ENCODE results near the gene GJB6. TPM values are rescaled to one million over a fixed set of nuclear protein-coding genes. Genes with fewer than 3 reads are reported as not detected.
A peak's percentile ranks its signal among the peaks of the same experiment; 100 is the strongest.

The GJB6 gene
- total RNA-seq, 1 donor from 2014 or later: 7.7 TPM

DNA sequence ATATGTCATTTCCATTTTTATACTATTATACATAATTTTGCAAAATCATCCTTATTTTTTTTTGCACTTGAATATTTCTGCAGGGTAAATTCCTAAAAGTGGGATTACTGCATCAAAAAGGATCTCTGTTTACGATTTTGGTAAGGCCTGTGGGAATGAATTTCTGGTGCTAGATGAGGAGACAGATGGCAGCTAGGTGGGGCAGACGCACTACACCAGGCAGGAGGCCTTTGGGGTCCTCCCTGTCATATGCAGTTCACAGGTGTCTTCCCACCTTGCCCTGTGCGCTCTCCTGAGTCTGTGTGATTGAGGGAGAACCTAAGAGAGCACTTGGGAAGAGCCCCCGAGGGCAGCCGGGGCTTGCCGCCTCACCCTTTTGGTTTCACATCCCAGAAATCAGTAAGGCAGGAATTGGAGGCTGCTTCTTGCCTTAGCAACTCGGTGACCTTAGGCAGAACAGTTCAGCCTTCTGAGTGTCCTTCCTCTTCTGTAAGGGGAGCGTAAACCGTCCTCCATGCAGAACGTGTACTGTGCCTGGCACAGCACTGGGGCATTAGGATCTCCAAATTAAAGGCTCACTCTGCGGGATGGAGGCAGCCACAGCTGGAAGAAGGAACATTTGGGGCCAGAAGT, 25.9 kb downstream of the GJB6 start:
- TF ChIP-seq, protein P1, sequence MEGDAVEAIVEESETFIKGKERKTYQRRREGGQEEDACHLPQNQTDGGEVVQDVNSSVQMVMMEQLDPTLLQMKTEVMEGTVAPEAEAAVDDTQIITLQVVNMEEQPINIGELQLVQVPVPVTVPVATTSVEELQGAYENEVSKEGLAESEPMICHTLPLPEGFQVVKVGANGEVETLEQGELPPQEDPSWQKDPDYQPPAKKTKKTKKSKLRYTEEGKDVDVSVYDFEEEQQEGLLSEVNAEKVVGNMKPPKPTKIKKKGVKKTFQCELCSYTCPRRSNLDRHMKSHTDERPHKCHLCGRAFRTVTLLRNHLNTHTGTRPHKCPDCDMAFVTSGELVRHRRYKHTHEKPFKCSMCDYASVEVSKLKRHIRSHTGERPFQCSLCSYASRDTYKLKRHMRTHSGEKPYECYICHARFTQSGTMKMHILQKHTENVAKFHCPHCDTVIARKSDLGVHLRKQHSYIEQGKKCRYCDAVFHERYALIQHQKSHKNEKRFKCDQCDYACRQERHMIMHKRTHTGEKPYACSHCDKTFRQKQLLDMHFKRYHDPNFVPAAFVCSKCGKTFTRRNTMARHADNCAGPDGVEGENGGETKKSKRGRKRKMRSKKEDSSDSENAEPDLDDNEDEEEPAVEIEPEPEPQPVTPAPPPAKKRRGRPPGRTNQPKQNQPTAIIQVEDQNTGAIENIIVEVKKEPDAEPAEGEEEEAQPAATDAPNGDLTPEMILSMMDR (conservative IDR thresholded peaks at IDR 0.05): no peak
- Mint-ChIP-seq H3K9me3 (peaks cover 5% of the 10 kb centered on the region), H3K36me3 (no peaks in the 10 kb centered on the region), H3K4me3 (no peak overlapping the region), H3K27me3 (peaks cover 8% of the 10 kb centered on the region), H3K4me1 (ENCODE audit: unreplicated experiment) (peaks cover 6% of the 10 kb centered on the region), H3K27ac (no peak overlapping the region)
- DNase-seq (ENCODE audit: extremely low spot score, unreplicated experiment): no peak

DNA sequence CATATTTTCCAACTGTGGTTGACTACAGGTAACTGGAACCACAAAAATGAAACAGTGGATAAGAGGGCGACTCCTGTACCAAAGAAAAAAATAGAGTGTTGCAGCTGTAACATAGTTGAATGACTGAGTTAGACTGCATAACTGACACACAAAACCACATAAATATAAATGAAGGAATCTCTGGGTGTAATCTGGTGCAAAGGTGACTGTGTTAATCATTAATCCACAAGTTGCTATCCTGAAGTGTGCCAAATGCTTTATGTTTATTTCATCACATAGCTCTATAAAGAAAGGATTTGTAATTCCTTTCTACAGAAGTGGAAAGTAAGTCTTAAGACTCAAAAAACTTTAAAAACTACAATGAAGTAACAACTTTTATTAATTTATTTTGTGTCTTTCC, 33.3 kb downstream of the GJB6 start:
- Mint-ChIP-seq H3K4me3 (no peak overlapping the region), H3K27me3 (peaks cover 35% of the 10 kb centered on the region), H3K36me3 (no peaks in the 10 kb centered on the region), H3K4me1 (ENCODE audit: unreplicated experiment) (peaks cover 14% of the 10 kb centered on the region), H3K9me3 (peaks cover 5% of the 10 kb centered on the region), H3K27ac (no peak overlapping the region)
- no peak for DNase-seq (ENCODE audit: extremely low spot score, unreplicated experiment)
- TF ChIP-seq, protein P1 (conservative IDR thresholded peaks at IDR 0.05): no peak

DNA sequence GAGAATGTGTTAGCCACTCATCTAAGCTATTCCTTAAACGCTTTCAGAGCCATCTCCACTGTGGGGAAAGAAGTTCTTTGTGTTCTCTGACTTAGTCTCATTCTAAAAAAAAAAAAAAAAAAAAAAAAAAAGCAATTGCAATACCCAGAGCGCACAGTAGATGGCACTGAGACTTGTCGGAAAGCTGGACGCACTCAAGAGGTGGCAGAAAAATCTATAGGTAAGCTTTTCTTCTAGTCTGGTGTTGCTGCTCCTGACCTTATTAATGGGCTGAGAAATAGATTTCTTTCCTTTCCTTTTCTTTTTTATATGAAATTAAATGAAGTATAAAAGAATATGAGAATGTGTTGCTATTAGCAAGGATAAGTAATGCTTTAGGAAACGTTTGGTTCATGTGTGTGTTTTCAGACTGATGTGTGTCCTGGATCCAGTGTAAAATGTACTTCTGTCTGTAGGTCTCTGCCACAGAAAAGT, 34.7 kb downstream of the GJB6 start:
- peaks cover 42% of the 10 kb centered on the region for H3K27me3 Mint-ChIP-seq
- no peak overlapping the region for H3K4me3 Mint-ChIP-seq
- TF ChIP-seq, protein P1 (conservative IDR thresholded peaks at IDR 0.05): peak; percentile 81
- peak overlapping the region; percentile 13 for H3K27ac Mint-ChIP-seq
- H3K36me3 Mint-ChIP-seq: no peaks in the 10 kb centered on the region
- peaks cover 14% of the 10 kb centered on the region for H3K4me1 Mint-ChIP-seq (ENCODE audit: unreplicated experiment)
- DNase-seq (ENCODE audit: extremely low spot score, unreplicated experiment): no peak
- peaks cover 5% of the 10 kb centered on the region for H3K9me3 Mint-ChIP-seq

DNA sequence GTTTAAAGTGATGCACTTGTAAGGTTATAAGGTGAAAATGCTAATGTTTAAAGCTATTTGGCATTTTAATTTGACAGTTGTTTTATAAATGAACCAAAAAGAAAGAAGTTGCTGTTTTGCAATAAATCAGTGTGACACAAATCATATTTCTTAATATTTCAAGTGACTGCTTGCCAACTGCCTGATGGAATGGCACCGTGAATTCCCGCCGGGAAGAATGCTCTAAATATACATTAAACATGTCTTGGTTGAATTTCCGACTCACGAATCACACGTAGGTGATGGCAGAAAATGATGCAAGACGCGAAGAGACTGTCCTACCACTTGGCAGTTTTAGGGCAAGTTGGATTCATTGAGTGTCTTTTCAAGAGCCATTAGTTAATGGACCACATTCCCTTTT, 36.3 kb downstream of the GJB6 start:
- H3K4me3 Mint-ChIP-seq: no peak overlapping the region
- no peak for DNase-seq (ENCODE audit: extremely low spot score, unreplicated experiment)

DNA sequence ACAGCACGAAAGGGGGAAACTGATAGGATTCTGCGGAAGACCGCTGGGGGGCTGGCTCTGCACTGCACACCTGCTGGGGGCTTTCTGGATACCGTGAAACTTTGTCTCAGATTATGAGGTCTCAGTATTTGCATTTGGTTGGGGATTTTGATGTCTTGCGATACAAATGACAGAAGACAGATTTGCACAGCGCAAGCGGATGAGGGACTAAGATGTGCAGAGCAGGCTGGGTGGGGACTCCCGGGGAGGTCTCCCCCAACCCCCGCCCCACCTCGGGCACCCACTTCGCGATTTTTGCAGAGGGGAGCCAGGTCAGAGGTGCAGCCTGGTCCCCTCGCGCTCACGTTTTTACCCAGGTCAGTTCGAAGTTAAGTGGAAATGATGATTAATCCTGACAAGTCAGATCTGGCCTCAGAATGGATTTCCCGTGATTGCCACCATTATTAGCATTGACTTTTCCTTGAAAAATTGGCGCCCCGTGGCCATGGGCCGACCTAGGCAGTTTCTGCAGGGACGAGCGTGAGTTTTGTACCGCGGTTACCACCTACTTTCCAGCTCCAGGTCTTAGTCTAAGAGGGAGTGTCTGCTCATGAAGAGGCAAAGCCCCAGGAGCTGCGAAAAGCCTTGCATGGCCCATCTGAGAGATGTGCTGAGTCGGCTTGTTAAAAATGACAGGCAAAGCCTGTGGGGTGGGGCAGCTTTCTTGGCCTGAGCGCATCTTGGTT, 38.0 kb downstream of the GJB6 start:
- Mint-ChIP-seq H3K27me3 (peaks cover 73% of the 10 kb centered on the region), H3K9me3 (no peaks in the 10 kb centered on the region), H3K27ac (peak overlapping the region; percentile 3), H3K36me3 (peaks cover 4% of the 10 kb centered on the region), H3K4me3 (peak overlapping the region; percentile 83), H3K4me1 (ENCODE audit: unreplicated experiment) (peaks cover 14% of the 10 kb centered on the region)
- TF ChIP-seq, protein P1 (conservative IDR thresholded peaks at IDR 0.05): no peak
- no peak for DNase-seq (ENCODE audit: extremely low spot score, unreplicated experiment)

More for the DNA sequence above, 36.3 kb downstream of the GJB6 start:
- H3K27ac Mint-ChIP-seq: no peak overlapping the region
- TF ChIP-seq, protein P1 (conservative IDR thresholded peaks at IDR 0.05): no peak
- H3K9me3 Mint-ChIP-seq: peaks cover 5% of the 10 kb centered on the region
- H3K36me3 Mint-ChIP-seq: no peaks in the 10 kb centered on the region
- peaks cover 57% of the 10 kb centered on the region for H3K27me3 Mint-ChIP-seq
- peaks cover 14% of the 10 kb centered on the region for H3K4me1 Mint-ChIP-seq (ENCODE audit: unreplicated experiment)

Data from type B pancreatic cell (in vitro differentiated cells).